ENCODE measurements around the gene BCAS3.

DNA sequence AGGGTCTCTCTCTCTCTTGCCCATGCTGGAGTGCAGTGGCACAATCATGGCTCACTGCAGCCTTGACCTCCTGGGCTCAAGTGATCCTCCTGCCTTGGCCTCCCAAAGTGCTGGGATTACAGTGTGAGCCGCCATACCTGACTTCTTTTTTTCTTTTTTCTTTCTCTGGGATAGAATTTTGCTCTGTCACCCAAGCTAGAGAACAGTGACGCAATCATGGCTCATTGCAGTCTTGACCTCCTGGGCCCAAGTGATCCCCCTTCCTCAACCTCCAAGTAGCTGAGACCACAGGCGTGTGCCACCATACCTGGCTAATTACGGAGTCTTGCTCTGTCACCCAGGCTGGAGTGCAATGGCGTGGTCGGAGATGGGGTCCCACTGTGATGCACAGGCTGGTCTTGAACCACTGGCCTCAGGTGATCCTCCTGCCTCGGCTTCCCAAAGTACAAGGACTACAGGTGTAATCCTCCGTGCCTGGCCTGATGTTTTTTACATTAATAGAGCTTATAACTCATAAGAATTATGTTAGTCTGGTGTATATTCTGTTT lies 76.5 kb downstream of the BCAS3 start:
- TF ChIP-seq, protein P1, sequence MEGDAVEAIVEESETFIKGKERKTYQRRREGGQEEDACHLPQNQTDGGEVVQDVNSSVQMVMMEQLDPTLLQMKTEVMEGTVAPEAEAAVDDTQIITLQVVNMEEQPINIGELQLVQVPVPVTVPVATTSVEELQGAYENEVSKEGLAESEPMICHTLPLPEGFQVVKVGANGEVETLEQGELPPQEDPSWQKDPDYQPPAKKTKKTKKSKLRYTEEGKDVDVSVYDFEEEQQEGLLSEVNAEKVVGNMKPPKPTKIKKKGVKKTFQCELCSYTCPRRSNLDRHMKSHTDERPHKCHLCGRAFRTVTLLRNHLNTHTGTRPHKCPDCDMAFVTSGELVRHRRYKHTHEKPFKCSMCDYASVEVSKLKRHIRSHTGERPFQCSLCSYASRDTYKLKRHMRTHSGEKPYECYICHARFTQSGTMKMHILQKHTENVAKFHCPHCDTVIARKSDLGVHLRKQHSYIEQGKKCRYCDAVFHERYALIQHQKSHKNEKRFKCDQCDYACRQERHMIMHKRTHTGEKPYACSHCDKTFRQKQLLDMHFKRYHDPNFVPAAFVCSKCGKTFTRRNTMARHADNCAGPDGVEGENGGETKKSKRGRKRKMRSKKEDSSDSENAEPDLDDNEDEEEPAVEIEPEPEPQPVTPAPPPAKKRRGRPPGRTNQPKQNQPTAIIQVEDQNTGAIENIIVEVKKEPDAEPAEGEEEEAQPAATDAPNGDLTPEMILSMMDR (IDR thresholded peaks at IDR 0.05; ENCODE audit: low read length), result no peak
- TF ChIP-seq EZH2 (IDR thresholded peaks at IDR 0.05; ENCODE audit: borderline replicate concordance, low read length), result no peak

All from OCI-LY1 (cell line).